CD14-positive monocyte (primary cell): ENCODE results near the gene FIBIN. TPM values are rescaled to one million over a fixed set of nuclear protein-coding genes. Genes with fewer than 3 reads are reported as not detected.

Experiments
- DNase-seq, 3 donors: peaks; one replicate each; pipeline ENCODE4 v3.0.0-alpha.2; 2011 to 2022
- H2AFZ ChIP-seq: 2 replicates; pipeline ENCODE4 v1.6.0; 2012; ENCODE audit warnings: mild to moderate bottlenecking, low read depth, low read length, inconsistent platforms; ENCODE audit not compliant: insufficient read depth, poor library complexity, severe bottlenecking
- H3K27ac ChIP-seq, 2 donors: 1 replicate in 1 of 2; 2 replicates in 1 of 2; pipeline ENCODE4 v1.5.1; 2012 to 2013; ENCODE audit warnings: low read length in 2 of 2, control low read depth in 1 of 2, inconsistent platforms in 1 of 2, low read depth in 1 of 2, mild to moderate bottlenecking in 1 of 2
- H3K27me3 ChIP-seq, 2 donors: one replicate each; pipeline versions ENCODE4 v1.6.0 to v1.6.1; 2011 to 2013; ENCODE audit warnings: low read length in 2 of 2; ENCODE audit not compliant: control insufficient read depth in 2 of 2, insufficient read depth in 2 of 2
- H3K36me3 ChIP-seq, 2 donors: replicated peaks in 1 of 2; 1 replicate in 1 of 2; 2 replicates in 1 of 2; pipeline versions ENCODE4 v1.5.1 to v1.6.1; 2012 to 2013; ENCODE audit warnings: low read length in 2 of 2, control low read depth in 1 of 2, inconsistent platforms in 1 of 2, mild to moderate bottlenecking in 1 of 2; ENCODE audit not compliant: insufficient read depth in 2 of 2, control insufficient read depth in 1 of 2
- H3K4me1 ChIP-seq, 2 donors: 1 replicate in 1 of 2; 2 replicates in 1 of 2; pipeline versions ENCODE4 v1.5.1 to v1.6.1; 2012 to 2013; ENCODE audit warnings: low read length in 2 of 2, control low read depth in 1 of 2, inconsistent platforms in 1 of 2, mild to moderate bottlenecking in 1 of 2, moderate library complexity in 1 of 2; ENCODE audit not compliant: insufficient read depth in 2 of 2, control insufficient read depth in 1 of 2
- H3K4me2 ChIP-seq: replicated peaks from 2 replicates; pipeline ENCODE3; 2012; ENCODE audit warnings: low read length, moderate library complexity, mild to moderate bottlenecking; ENCODE audit not compliant: poor library complexity, severe bottlenecking; ENCODE audit errors: extremely low read depth
- H3K4me3 ChIP-seq, 3 experiments: fragments of 200-600 bp in 1 of 3; sonication (generic) in 1 of 3; replicated peaks in 1 of 3; 1 replicate in 2 of 3; 2 replicates in 1 of 3; pipeline ENCODE4 v1.5.1; 2011 to 2013; ENCODE audit warnings: low read length in 3 of 3, mild to moderate bottlenecking in 3 of 3, control low read depth in 2 of 3, low read depth in 2 of 3, inconsistent platforms in 1 of 3, moderate library complexity in 1 of 3
- H3K79me2 ChIP-seq: 2 replicates; pipeline ENCODE4 v1.6.0; 2012; ENCODE audit warnings: mild to moderate bottlenecking, control low read depth, inconsistent platforms, low read length, moderate library complexity; ENCODE audit not compliant: insufficient read depth
- H3K9ac ChIP-seq: 2 replicates; pipeline ENCODE4 v1.6.0; 2017; ENCODE audit warnings: low read length, mild to moderate bottlenecking; ENCODE audit not compliant: insufficient read depth, poor library complexity, severe bottlenecking
- H3K9me3 ChIP-seq, 2 donors: replicated peaks in 1 of 2; 1 replicate in 1 of 2; 2 replicates in 1 of 2; pipeline versions ENCODE4 v1.5.1 to v1.6.1; 2012 to 2013; ENCODE audit warnings: low read length in 2 of 2, control low read depth in 1 of 2; ENCODE audit not compliant: control insufficient read depth in 1 of 2, insufficient read depth in 1 of 2
- H4K20me1 ChIP-seq: 2 replicates; pipeline ENCODE4 v1.6.0; 2012; ENCODE audit warnings: mild to moderate bottlenecking, low read length, control low read depth, moderate library complexity; ENCODE audit not compliant: insufficient read depth
- H3K27ac Mint-ChIP-seq, 7 donors: one replicate each; pipeline ENCODE4 v1.8.0; 2020; ENCODE audit warnings: mild to moderate bottlenecking in 7 of 7, mixed read lengths in 7 of 7, moderate library complexity in 6 of 7, inconsistent platforms in 2 of 7
- H3K27me3 Mint-ChIP-seq, 3 donors: one replicate each; pipeline ENCODE4 v1.8.0; 2021 to 2022; ENCODE audit warnings: low read depth in 3 of 3, mild to moderate bottlenecking in 3 of 3, mixed read lengths in 3 of 3, moderate library complexity in 3 of 3, inconsistent platforms in 1 of 3
- H3K36me3 Mint-ChIP-seq, 2 donors: one replicate each; pipeline ENCODE4 v1.8.0; 2020; ENCODE audit warnings: mixed read lengths in 2 of 2, inconsistent platforms in 1 of 2, mild to moderate bottlenecking in 1 of 2
- H3K4me1 Mint-ChIP-seq: one replicate; pipeline ENCODE4 v1.8.0; 2020; ENCODE audit warnings: mild to moderate bottlenecking, mixed read lengths
- H3K4me3 Mint-ChIP-seq, 2 donors: one replicate each; pipeline ENCODE4 v1.8.0; 2020; ENCODE audit warnings: mild to moderate bottlenecking in 2 of 2, mixed read lengths in 2 of 2, moderate library complexity in 1 of 2
- H3K9me3 Mint-ChIP-seq, 7 donors: one replicate each; pipeline ENCODE4 v1.8.0; 2020 to 2022; ENCODE audit warnings: mixed read lengths in 7 of 7, mild to moderate bottlenecking in 6 of 7, moderate library complexity in 6 of 7, inconsistent platforms in 2 of 7
- WGBS: methylation state at CpG from one replicate; pipeline ENCODE4 v1.1.5; 2013; ENCODE audit warnings: missing lambda C conversion rate; ENCODE audit not compliant: insufficient coverage; 5-methylcytosine and 5-hydroxymethylcytosine counted together
- intact Hi-C, 2 donors: fragments of 100-400 bp; cut with micrococcal nuclease; formaldehyde crosslinking; loops; one replicate each; pipeline versions ENCODE4 v1.15.0 to v1.15.1; 2023
- polyA plus RNA-seq, 3 donors: library from polyadenylated mRNA; depleted of rRNA in 1 of 3; unstranded in 2 of 3; stranded (reverse) in 1 of 3; fragments of 300-500 nt in 2 of 3; fragments of >200 nt in 1 of 3; fragmentation: Illumina TruSeq in 2 of 3; gene quantifications; 1 replicate in 2 of 3; 2 replicates in 1 of 3; pipeline ENCODE4 v1.2.3, GENCODE V29; 2012 to 2021
- TF ChIP-seq, protein P1 (sequence below): fragments of 200-600 bp; IDR thresholded peaks from one replicate; pipeline ENCODE4 v1.8.0; 2022; ENCODE audit warnings: antibody characterized with exemption, mild to moderate bottlenecking

The FIBIN gene
- polyA plus RNA-seq, 3 donors, result not detected

DNA sequence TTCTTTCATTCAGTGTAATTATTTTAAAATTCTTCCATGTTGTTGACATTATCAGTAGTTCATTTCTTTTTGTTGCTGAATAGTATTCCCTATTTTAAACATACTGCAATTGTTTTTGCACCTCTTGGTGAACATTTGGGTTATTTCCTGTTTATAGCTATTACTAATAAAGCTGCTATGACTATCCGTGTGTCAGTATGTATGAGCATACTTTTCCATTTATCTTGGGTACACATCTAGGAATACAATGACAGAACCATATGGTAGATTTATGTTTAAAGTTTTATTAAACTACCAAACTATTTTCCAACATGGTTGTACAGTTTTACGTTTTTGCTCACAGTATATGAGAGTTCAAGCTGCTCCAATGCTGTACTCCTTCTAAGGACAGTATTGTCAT, 22.0 kb upstream of the FIBIN start:
- Histone ChIP-seq H3K27ac (no peak overlapping the region), H4K20me1 (no peaks in the 10 kb centered on the region), H3K36me3 (no peaks in the 10 kb centered on the region), H3K79me2 (no peaks in the 10 kb centered on the region), H3K4me2 (no peak overlapping the region), H3K27me3 (no peaks in the 10 kb centered on the region), H3K4me1 (no peaks in the 10 kb centered on the region), H3K9me3 (no peaks in the 10 kb centered on the region), H3K9ac (no peak overlapping the region), H2AFZ (no peak overlapping the region), H3K4me3 (no peak overlapping the region)
- Mint-ChIP-seq H3K4me3 (no peak overlapping the region), H3K4me1 (no peaks in the 10 kb centered on the region), H3K27me3 (no peaks in the 10 kb centered on the region), H3K9me3 (peaks cover 0 to 3% (median 0%) of the 10 kb centered on the region in 7 donors), H3K27ac (no peak overlapping the region), H3K36me3 (no peaks in the 10 kb centered on the region)
- intact Hi-C loops, result no loop called here
- WGBS, result no CpG with 5 or more reads among the region's 2 CpGs
- DNase-seq, result no peak
- TF ChIP-seq, protein P1, sequence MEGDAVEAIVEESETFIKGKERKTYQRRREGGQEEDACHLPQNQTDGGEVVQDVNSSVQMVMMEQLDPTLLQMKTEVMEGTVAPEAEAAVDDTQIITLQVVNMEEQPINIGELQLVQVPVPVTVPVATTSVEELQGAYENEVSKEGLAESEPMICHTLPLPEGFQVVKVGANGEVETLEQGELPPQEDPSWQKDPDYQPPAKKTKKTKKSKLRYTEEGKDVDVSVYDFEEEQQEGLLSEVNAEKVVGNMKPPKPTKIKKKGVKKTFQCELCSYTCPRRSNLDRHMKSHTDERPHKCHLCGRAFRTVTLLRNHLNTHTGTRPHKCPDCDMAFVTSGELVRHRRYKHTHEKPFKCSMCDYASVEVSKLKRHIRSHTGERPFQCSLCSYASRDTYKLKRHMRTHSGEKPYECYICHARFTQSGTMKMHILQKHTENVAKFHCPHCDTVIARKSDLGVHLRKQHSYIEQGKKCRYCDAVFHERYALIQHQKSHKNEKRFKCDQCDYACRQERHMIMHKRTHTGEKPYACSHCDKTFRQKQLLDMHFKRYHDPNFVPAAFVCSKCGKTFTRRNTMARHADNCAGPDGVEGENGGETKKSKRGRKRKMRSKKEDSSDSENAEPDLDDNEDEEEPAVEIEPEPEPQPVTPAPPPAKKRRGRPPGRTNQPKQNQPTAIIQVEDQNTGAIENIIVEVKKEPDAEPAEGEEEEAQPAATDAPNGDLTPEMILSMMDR, result no peak

DNA sequence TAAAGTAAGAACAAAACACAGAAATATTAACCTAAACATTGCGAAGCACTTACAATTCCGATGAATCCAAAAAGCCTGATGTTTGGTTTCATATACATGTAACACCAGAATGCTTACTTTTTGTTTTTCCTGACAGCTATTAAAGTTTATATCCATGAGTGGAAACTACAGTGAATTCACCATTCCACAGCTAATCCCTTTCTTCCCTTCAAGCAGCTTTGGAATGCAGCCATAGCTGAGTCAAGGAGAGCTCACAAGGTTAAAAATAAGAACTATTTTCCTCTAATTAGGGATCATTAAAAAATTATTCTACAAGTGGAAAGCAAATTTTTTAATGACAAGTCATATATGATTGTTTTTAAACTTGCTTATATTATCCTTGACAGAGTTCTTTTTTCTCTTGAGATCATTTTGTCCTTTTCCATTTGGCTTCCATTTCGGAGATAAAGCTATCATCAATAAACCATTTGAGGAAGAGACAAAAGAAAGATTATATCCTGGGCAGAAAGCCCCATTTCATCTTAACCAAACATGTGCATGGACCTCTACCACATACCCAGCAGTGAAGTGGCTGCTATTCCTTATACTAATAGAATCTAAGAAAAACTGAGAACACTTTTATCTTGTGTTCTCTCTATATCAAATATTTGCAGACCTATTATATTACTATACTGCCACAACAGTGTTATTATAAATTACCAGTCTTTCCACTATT, 19.7 kb upstream of the FIBIN start:
- Histone ChIP-seq H3K36me3 (no peaks in the 10 kb centered on the region), H3K27ac (no peak overlapping the region), H3K4me1 (no peaks in the 10 kb centered on the region), H3K9me3 (peaks cover 0 to 10% of the 10 kb centered on the region in 2 donors), H3K4me2 (no peak overlapping the region), H3K79me2 (no peaks in the 10 kb centered on the region), H3K9ac (no peak overlapping the region), H3K27me3 (no peaks in the 10 kb centered on the region), H3K4me3 (no peak overlapping the region), H2AFZ (no peak overlapping the region), H4K20me1 (no peaks in the 10 kb centered on the region)
- Mint-ChIP-seq H3K4me3 (no peak overlapping the region), H3K27me3 (no peaks in the 10 kb centered on the region), H3K4me1 (no peaks in the 10 kb centered on the region), H3K36me3 (no peaks in the 10 kb centered on the region), H3K27ac (no peak overlapping the region), H3K9me3 (peaks cover 0 to 7% (median 3%) of the 10 kb centered on the region in 7 donors)
- TF ChIP-seq, protein P1, result no peak
- WGBS, result no CpG with 5 or more reads among the region's 3 CpGs
- intact Hi-C loops, result no loop called here
- no peak for DNase-seq
